DOHH2 (cell line): ENCODE results near the gene PWWP2A.

ENCODE experiments used
- CTCF ChIP-seq: fragments of 200-600 bp; sonication (generic); IDR thresholded peaks from one replicate; pipeline ENCODE4 v1.5.1; 2014; ENCODE audit warnings: antibody characterized with exemption, mild to moderate bottlenecking, low read depth, low read length; ENCODE audit not compliant: poor library complexity, severe bottlenecking
- EZH2phosphoT487 ChIP-seq: fragments of 200-600 bp; sonication (generic); IDR thresholded peaks from 2 replicates; pipeline ENCODE4 v1.6.1; 2017; ENCODE audit warnings: borderline replicate concordance, mild to moderate bottlenecking, antibody characterized with exemption, low read length, moderate library complexity, mixed read lengths

GRCh38 chr5:160081495-160081894, 37.8 kb downstream of the PWWP2A start:
- no peak for TF ChIP-seq EZH2phosphoT487
- TF ChIP-seq CTCF = no peak
